ENCODE results near the gene RBFOX2. TPM values are rescaled to one million over a fixed set of nuclear protein-coding genes. Genes with fewer than 3 reads are reported as not detected.

RBFOX2 gene
- total RNA-seq, 2 experiments from 2014 or later: 1.9 to 2.4 TPM

DNA sequence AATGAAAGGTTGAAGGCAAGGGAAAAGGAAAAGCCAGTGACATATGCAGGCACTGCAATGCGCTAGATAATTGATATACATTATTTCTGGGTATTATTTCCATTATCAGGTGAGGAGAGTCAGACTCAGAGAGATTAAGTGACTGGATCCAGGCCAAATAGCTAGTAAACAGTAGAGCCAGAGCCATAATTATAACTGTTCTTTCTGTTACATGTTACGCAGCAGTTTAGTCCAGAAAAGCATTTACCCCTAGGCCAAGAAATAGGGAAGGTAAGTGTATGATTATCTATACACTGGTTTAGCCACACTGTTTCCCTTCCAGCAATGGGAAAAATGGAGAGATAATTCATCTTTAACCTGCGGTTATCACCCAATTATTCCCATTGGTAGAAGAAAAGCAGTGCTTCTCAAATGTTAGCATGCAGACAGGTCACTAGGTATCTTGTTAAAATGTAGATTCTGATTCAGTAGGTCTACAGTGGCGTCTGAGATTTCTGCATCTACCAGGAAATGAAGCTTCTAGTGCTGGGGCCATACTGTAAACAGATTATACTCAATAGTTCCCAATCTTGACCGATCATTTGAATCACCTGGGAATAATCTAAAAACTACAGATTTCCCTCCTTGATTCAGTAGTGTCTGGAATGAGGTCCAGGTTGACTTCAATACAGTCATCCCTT is 69.4 kb downstream of the RBFOX2 start:
- no peak for ATAC-seq (ENCODE audit: poor library complexity)
- POLR2A ChIA-PET: no interaction called here
- no peak overlapping the region for H3K27ac ChIP-seq (ENCODE audit: low read depth in 1 of 2, low read length in 2 of 2)
- no peaks in the 10 kb centered on the region for H3K27me3 Mint-ChIP-seq
- no peaks in the 10 kb centered on the region for H3K4me1 Mint-ChIP-seq (ENCODE audit: low read depth)
- H3K27me3 ChIP-seq (ENCODE audit: control insufficient read depth in 1 of 2, insufficient read depth in 2 of 2, low read length in 2 of 2): no peaks in the 10 kb centered on the region
- no peak for DNase-seq
- intact Hi-C loops (cut with DNase I, micrococcal nuclease): no loop called here
- H3K9me3 ChIP-seq (ENCODE audit: control insufficient read depth in 1 of 2, insufficient read depth in 1 of 2, low read length in 2 of 2): no peaks in the 10 kb centered on the region
- no peaks in the 10 kb centered on the region for H3K4me1 ChIP-seq (ENCODE audit: insufficient read depth, low read length)
- H3K4me3 Mint-ChIP-seq: no peak overlapping the region
- H3K36me3 Mint-ChIP-seq (ENCODE audit: low read depth): no peaks in the 10 kb centered on the region
- H3K36me3 ChIP-seq (ENCODE audit: insufficient read depth, low read length): no peaks in the 10 kb centered on the region
- no peak overlapping the region for H3K27ac Mint-ChIP-seq
- H3K9me3 Mint-ChIP-seq: no peaks in the 10 kb centered on the region
- no peak overlapping the region for H3K4me3 ChIP-seq (ENCODE audit: low read length)
- CTCF ChIA-PET: no interaction called here
- TF ChIP-seq, protein P1, sequence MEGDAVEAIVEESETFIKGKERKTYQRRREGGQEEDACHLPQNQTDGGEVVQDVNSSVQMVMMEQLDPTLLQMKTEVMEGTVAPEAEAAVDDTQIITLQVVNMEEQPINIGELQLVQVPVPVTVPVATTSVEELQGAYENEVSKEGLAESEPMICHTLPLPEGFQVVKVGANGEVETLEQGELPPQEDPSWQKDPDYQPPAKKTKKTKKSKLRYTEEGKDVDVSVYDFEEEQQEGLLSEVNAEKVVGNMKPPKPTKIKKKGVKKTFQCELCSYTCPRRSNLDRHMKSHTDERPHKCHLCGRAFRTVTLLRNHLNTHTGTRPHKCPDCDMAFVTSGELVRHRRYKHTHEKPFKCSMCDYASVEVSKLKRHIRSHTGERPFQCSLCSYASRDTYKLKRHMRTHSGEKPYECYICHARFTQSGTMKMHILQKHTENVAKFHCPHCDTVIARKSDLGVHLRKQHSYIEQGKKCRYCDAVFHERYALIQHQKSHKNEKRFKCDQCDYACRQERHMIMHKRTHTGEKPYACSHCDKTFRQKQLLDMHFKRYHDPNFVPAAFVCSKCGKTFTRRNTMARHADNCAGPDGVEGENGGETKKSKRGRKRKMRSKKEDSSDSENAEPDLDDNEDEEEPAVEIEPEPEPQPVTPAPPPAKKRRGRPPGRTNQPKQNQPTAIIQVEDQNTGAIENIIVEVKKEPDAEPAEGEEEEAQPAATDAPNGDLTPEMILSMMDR (IDR thresholded peaks at IDR 0.05): no peak

DNA sequence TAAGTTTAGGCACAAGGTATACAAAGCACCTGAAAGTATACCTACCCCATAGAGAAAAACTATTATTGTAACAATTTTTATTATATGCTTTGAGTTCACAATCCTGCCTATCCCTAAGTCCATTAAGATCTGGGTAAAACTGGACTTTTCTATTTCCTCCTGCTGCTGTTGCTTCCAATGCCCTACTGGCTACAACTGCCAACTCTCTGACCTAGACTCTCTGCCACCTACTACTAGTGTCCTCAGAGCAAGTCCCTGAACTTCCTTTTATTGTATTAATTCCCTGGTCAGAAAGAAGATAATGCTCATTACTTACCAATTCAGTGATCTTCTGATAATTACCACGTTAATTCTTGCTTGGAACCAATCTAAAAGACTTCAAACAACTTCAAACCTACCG is 70.3 kb downstream of the RBFOX2 start:
- no peaks in the 10 kb centered on the region for H3K9me3 ChIP-seq (ENCODE audit: control insufficient read depth in 1 of 2, insufficient read depth in 1 of 2, low read length in 2 of 2)
- CTCF ChIA-PET: no interaction called here

DNA sequence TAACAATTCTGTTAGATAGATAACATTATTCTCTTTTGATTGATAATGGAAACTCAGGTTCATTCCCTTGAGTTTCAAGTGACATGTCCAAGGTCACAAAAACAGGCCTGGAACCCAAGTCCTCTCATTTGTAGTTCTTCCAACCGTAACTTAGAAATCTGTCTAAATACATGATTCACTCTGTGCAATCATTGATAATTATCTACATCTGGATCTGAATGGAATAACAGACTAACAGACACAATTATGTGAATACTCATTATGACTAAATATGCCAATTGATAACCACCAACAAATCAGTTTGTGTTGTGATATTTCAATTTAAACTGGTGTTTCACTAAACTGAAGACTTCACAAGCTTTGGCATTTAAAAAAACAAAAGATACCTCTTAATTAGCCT is 71.0 kb downstream of the RBFOX2 start:
- ChIA-PET CTCF (no interaction called here), POLR2A (no interaction called here)
- Histone ChIP-seq H3K9me3 (ENCODE audit: control insufficient read depth in 1 of 2, insufficient read depth in 1 of 2, low read length in 2 of 2) (no peaks in the 10 kb centered on the region), H3K4me3 (ENCODE audit: low read length) (no peak overlapping the region), H3K36me3 (ENCODE audit: insufficient read depth, low read length) (no peaks in the 10 kb centered on the region), H3K4me1 (ENCODE audit: insufficient read depth, low read length) (no peaks in the 10 kb centered on the region), H3K27me3 (ENCODE audit: control insufficient read depth in 1 of 2, insufficient read depth in 2 of 2, low read length in 2 of 2) (no peaks in the 10 kb centered on the region), H3K27ac (ENCODE audit: low read depth in 1 of 2, low read length in 2 of 2) (no peak overlapping the region)
- Mint-ChIP-seq H3K27ac (no peak overlapping the region), H3K4me1 (ENCODE audit: low read depth) (no peaks in the 10 kb centered on the region), H3K4me3 (no peak overlapping the region), H3K36me3 (ENCODE audit: low read depth) (no peaks in the 10 kb centered on the region), H3K27me3 (no peaks in the 10 kb centered on the region), H3K9me3 (no peaks in the 10 kb centered on the region)
- intact Hi-C loops (cut with DNase I, micrococcal nuclease): no loop called here
- ATAC-seq (ENCODE audit: poor library complexity) (no peak), DNase-seq (no peak)
- TF ChIP-seq, protein P1 (IDR thresholded peaks at IDR 0.05): no peak

More for the DNA sequence above, 70.3 kb downstream of the RBFOX2 start:
- no peaks in the 10 kb centered on the region for H3K36me3 Mint-ChIP-seq (ENCODE audit: low read depth)
- H3K4me1 Mint-ChIP-seq (ENCODE audit: low read depth): no peaks in the 10 kb centered on the region
- H3K27me3 Mint-ChIP-seq: no peaks in the 10 kb centered on the region
- Histone ChIP-seq H3K27ac (ENCODE audit: low read depth in 1 of 2, low read length in 2 of 2) (no peak overlapping the region), H3K4me3 (ENCODE audit: low read length) (no peak overlapping the region), H3K27me3 (ENCODE audit: control insufficient read depth in 1 of 2, insufficient read depth in 2 of 2, low read length in 2 of 2) (no peaks in the 10 kb centered on the region), H3K36me3 (ENCODE audit: insufficient read depth, low read length) (no peaks in the 10 kb centered on the region), H3K4me1 (ENCODE audit: insufficient read depth, low read length) (no peaks in the 10 kb centered on the region)
- ATAC-seq (ENCODE audit: poor library complexity) (no peak), DNase-seq (no peak)
- intact Hi-C loops (cut with DNase I, micrococcal nuclease): no loop called here
- no peak overlapping the region for H3K27ac Mint-ChIP-seq
- POLR2A ChIA-PET: no interaction called here
- H3K4me3 Mint-ChIP-seq: no peak overlapping the region
- no peaks in the 10 kb centered on the region for H3K9me3 Mint-ChIP-seq
- TF ChIP-seq, protein P1 (IDR thresholded peaks at IDR 0.05): no peak
